GM23338 (cell line): ENCODE measurements around the gene DUSP7. TPM values are rescaled to one million over a fixed set of nuclear protein-coding genes. Genes with fewer than 3 reads are reported as not detected.
A peak's percentile ranks its signal among the peaks of the same experiment; 100 is the strongest.

Experiments used
- ATAC-seq: fragments of 200-7000 bp; cut with Tn5 transposase; 3 replicates; pipeline ENCODE4 v1.9.1; 2020
- DNase-seq: peaks from one replicate; pipeline ENCODE4 v3.0.0-alpha.2; 2015; ENCODE audit warnings: low spot score
- H2AFZ ChIP-seq: fragments of 200-600 bp; sonication (generic); 2 replicates; pipeline ENCODE4 v1.8.0; 2016; ENCODE audit warnings: antibody characterized with exemption, mild to moderate bottlenecking, moderate library complexity
- H3F3A ChIP-seq: fragments of 200-600 bp; sonication (generic); replicated peaks from 2 replicates; pipeline ENCODE4 v1.8.0; 2017; ENCODE audit warnings: antibody characterized with exemption, mixed run types, low read depth
- H3K27ac ChIP-seq: fragments of 200-600 bp; sonication (generic); 2 replicates; pipeline ENCODE4 v1.6.1; 2016; ENCODE audit warnings: low read depth
- H3K27me3 ChIP-seq: fragments of 200-600 bp; sonication (generic); 2 replicates; pipeline ENCODE4 v1.8.0; 2016; ENCODE audit warnings: mild to moderate bottlenecking, mixed run types, moderate library complexity; ENCODE audit not compliant: insufficient read depth
- H3K36me3 ChIP-seq: fragments of 200-600 bp; sonication (generic); 2 replicates; pipeline ENCODE4 v1.8.0; 2016; ENCODE audit warnings: mild to moderate bottlenecking; ENCODE audit not compliant: insufficient read depth
- H3K4me1 ChIP-seq: fragments of 200-600 bp; sonication (generic); 2 replicates; pipeline ENCODE4 v1.8.0; 2016; ENCODE audit warnings: mild to moderate bottlenecking, moderate library complexity; ENCODE audit not compliant: insufficient read depth
- H3K4me2 ChIP-seq: fragments of 200-600 bp; sonication (generic); 2 replicates; pipeline ENCODE4 v1.7.1; 2017; ENCODE audit warnings: mixed run types
- H3K4me3 ChIP-seq: fragments of 200-600 bp; sonication (generic); 2 replicates; pipeline ENCODE4 v1.6.1; 2016; ENCODE audit warnings: mixed run types
- H3K79me2 ChIP-seq: fragments of 200-600 bp; sonication (generic); replicated peaks from 2 replicates; pipeline ENCODE4 v1.8.0; 2017; ENCODE audit warnings: mild to moderate bottlenecking; ENCODE audit not compliant: insufficient read depth
- H3K9me2 ChIP-seq: fragments of 200-600 bp; sonication (generic); 2 replicates; pipeline ENCODE4 v1.8.0; 2017; ENCODE audit not compliant: insufficient read depth
- H4K20me1 ChIP-seq: fragments of 200-600 bp; sonication (generic); replicated peaks from 2 replicates; pipeline ENCODE4 v1.8.0; 2017; ENCODE audit warnings: mild to moderate bottlenecking; ENCODE audit not compliant: insufficient read depth
- H3K27ac Mint-ChIP-seq: 2 replicates; pipeline ENCODE4 v1.8.0; 2020; ENCODE audit warnings: inconsistent platforms, mild to moderate bottlenecking, moderate library complexity, mixed read lengths
- H3K27me3 Mint-ChIP-seq: 3 replicates; pipeline ENCODE4 v1.8.0; 2022; ENCODE audit warnings: low read depth, mild to moderate bottlenecking, moderate library complexity, mixed read lengths, inconsistent platforms; ENCODE audit not compliant: insufficient read depth, poor library complexity
- H3K36me3 Mint-ChIP-seq: 3 replicates; pipeline ENCODE4 v1.8.0; 2021; ENCODE audit warnings: low read depth, mild to moderate bottlenecking, inconsistent platforms, moderate library complexity, mixed read lengths
- H3K4me1 Mint-ChIP-seq: 3 replicates; pipeline ENCODE4 v1.8.0; 2020; ENCODE audit warnings: mild to moderate bottlenecking, inconsistent platforms, mixed read lengths
- H3K4me3 Mint-ChIP-seq: 3 replicates; pipeline ENCODE4 v1.8.0; 2021; ENCODE audit warnings: moderate library complexity, mild to moderate bottlenecking, inconsistent platforms, mixed read lengths
- H3K9me3 Mint-ChIP-seq: 3 replicates; pipeline ENCODE4 v1.8.0; 2020; ENCODE audit warnings: moderate library complexity, mild to moderate bottlenecking, inconsistent platforms, mixed read lengths
- CREB1 ChIP-seq: fragments of 250-450 bp; sonication (Bioruptor Pico); IDR thresholded peaks from 2 replicates; pipeline ENCODE4 v1.5.0; 2020; ENCODE audit warnings: low read depth, mild to moderate bottlenecking, moderate library complexity
- CTCF ChIP-seq, 2 experiments: fragments of 200-600 bp in 1 of 2; sonication (generic) in 1 of 2; conservative IDR thresholded peaks; 2 replicates each; pipeline versions ENCODE4 v1.5.1 to v1.6.1; 2016 to 2017; ENCODE audit warnings: antibody characterized with exemption in 2 of 2, low read depth in 2 of 2, mild to moderate bottlenecking in 2 of 2, moderate library complexity in 1 of 2
- EZH2phosphoT487 ChIP-seq: fragments of 200-600 bp; sonication (generic); IDR thresholded peaks from one replicate; pipeline ENCODE4 v1.8.1; 2018; ENCODE audit warnings: antibody characterized with exemption; ENCODE audit not compliant: unreplicated experiment
- POLR2AphosphoS5 ChIP-seq: IDR thresholded peaks from 2 replicates; pipeline ENCODE4 v1.6.1; 2016; ENCODE audit warnings: antibody characterized with exemption, low read depth
- REST ChIP-seq: IDR thresholded peaks from one replicate; pipeline ENCODE4 v1.6.1; 2018; ENCODE audit warnings: antibody characterized with exemption; ENCODE audit not compliant: unreplicated experiment
- polyA plus RNA-seq: library from polyadenylated mRNA; unstranded; fragments of >200 nt; fragmentation: Nextera tagmentation; extraction: Ambion mirVana; gene quantifications from 2 replicates; pipeline ENCODE4 v1.2.1, GENCODE V29; 2016
- total RNA-seq: library from RNA; depleted of rRNA; stranded (reverse); fragments of >200 nt; shearing (Covaris generic); gene quantifications from 2 replicates; pipeline ENCODE4 v1.2.3, GENCODE V29; 2014

Gene DUSP7
- total and polyA plus RNA-seq, 2 experiments from 2014 or later: 5.6 to 14.7 TPM

- H3K9me3 Mint-ChIP-seq: no peaks in the 10 kb centered on the region
These were observed 1.6 kb upstream of the DUSP7 start for GRCh38 chr3:52057812-52058495.

GRCh38 chr3:52056968-52057811 lies 819 bp upstream of the DUSP7 start:
- peak overlapping the region; percentile 95 for H3K4me2 ChIP-seq
- H2AFZ ChIP-seq: peak overlapping the region; percentile 77
- no peaks in the 10 kb centered on the region for H3K9me2 ChIP-seq
- 0 out of 2 replicates have a peak, but pooled peaks cover 13% of the 10 kb centered on the region for H3F3A ChIP-seq
- Mint-ChIP-seq H3K4me3 (peak overlapping the region; percentile 84), H3K36me3 (peaks cover 14% of the 10 kb centered on the region), H3K4me1 (peaks cover 24% of the 10 kb centered on the region), H3K27ac (peak overlapping the region; percentile 80), H3K9me3 (no peaks in the 10 kb centered on the region), H3K27me3 (peaks cover 9% of the 10 kb centered on the region)
- peak; percentile 73 for ATAC-seq
- peaks cover 14% of the 10 kb centered on the region; the same call in 1 of the 2 replicates for H3K27me3 ChIP-seq
- H3K27ac ChIP-seq: no peak overlapping the region
- peaks cover 19% of the 10 kb centered on the region for H3K4me1 ChIP-seq
- H3K79me2 ChIP-seq: peaks cover 6% of the 10 kb centered on the region
- peak; percentile 98 for DNase-seq
- TF ChIP-seq REST (no peak), CREB1 (CRISPR knock-in tag) (peak; percentile 56; the same call in 1 of the 2 replicates), POLR2AphosphoS5 (peak; percentile 82), CTCF (conservative IDR thresholded peaks at IDR 0.05; ENCODE audit: low read depth in 2 of 2) (peak in 1 of 2 experiments; percentile 25; a peak in 1 of 4 replicates)
- H4K20me1 ChIP-seq: no peaks in the 10 kb centered on the region
- H3K36me3 ChIP-seq: no peaks in the 10 kb centered on the region
- H3K4me3 ChIP-seq: peak overlapping the region; percentile 54

More at GRCh38 chr3:52057812-52058495, 1.6 kb upstream of the DUSP7 start:
- Mint-ChIP-seq H3K4me1 (peaks cover 18% of the 10 kb centered on the region), H3K27ac (no peak overlapping the region), H3K27me3 (peaks cover 11% of the 10 kb centered on the region), H3K4me3 (peak overlapping the region; percentile 70), H3K36me3 (peaks cover 8% of the 10 kb centered on the region)
- H4K20me1 ChIP-seq: no peaks in the 10 kb centered on the region
- peaks cover 14% of the 10 kb centered on the region for H3K4me1 ChIP-seq
- H3K4me3 ChIP-seq: peak overlapping the region; percentile 53
- H3K9me2 ChIP-seq: no peaks in the 10 kb centered on the region
- H3K36me3 ChIP-seq: no peaks in the 10 kb centered on the region
- ATAC-seq: peak; percentile 8
- peak overlapping the region; percentile 77 for H2AFZ ChIP-seq
- peak in 1 of 2 experiments; percentile 12; a peak in 1 of 4 replicates for TF ChIP-seq CTCF (conservative IDR thresholded peaks at IDR 0.05; ENCODE audit: low read depth in 2 of 2)
- TF ChIP-seq EZH2phosphoT487: no peak
- H3F3A ChIP-seq: 0 out of 2 replicates have a peak, but pooled peaks cover 13% of the 10 kb centered on the region
- H3K27ac ChIP-seq: no peak overlapping the region
- peaks cover 14% of the 10 kb centered on the region; the same call in 1 of the 2 replicates for H3K27me3 ChIP-seq
- H3K79me2 ChIP-seq: peaks cover 3% of the 10 kb centered on the region; the same call in 1 of the 2 replicates
- H3K4me2 ChIP-seq: peak overlapping the region; percentile 82
- DNase-seq: no peak
